HG02623 (cell line): ENCODE measurements around the gene CFAP53.
"Not testable (repeated sequence)": the region's sequence is repeated elsewhere in the genome, so short reads cannot be mapped to it uniquely, and the experiment has no call there.

Experiments used
- ATAC-seq: cut with Tn5 transposase; IDR thresholded peaks from one replicate; pipeline ENCODE4 v1.9.1; 2021; ENCODE audit warnings: moderate library complexity; ENCODE audit not compliant: unreplicated experiment

CFAP53 gene

DNA sequence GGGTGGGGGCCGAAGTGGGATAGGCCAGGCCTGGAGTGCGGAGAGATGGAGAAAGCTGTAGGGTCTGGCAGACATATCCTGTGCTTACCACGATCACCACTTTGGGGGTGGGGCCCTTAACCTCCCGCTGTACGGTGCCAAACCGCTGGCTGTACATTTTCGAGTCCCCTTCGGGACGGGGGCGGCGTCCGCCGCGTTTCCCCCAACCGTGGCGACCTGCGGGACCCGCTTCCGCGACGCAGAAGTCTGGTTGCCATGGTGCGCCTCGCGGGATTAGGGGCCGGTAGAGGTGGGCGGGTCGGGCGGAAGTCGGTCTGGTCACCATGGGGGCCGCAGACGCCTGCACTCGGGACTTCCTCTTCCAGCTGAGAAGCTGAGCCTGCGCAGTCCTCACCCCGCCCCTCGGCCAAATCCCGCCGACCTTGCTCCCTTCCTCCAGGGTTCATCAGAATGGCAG is at the start of gene CFAP53:
Gene CFAP53, minus strand, starts transcription at position 248 of the 457 bp plus-strand sequence. Its CDS starts 91 bp downstream, at position 157.
- ATAC-seq: peak; percentile 70

DNA sequence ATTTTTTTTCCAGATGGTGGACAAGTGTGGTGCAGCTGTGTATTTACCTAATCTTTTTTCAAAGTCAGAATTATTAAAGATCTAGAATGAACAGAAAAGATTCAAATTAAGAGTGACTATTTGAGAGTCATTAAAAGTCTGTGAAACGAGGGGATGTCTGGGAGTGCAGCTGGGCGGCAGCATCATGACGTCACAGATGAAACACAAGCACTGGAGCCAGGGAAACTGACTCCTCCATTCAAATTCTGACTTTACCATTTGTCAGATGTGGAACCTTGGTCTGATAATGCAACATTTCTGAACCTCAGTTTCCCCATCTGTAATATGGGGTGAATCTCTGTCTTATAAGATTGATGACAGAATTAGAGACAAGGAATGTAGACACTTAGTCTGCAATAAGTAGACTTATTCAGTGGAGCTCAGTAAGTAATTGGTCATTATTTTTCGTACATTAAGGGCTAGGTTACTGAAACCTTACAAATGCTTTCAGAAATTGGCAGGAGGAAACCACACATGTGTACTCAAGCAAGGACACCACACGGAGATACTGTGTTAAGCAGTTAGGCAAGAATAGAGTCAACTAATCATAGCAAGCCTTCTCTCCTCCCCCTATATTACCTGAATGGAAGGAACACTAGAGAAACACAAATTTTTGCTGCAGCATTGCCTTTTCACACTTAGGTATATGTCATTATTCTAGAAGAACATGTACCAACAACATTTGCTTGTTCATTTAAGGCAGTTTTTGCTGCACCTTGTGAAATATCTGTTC is 49.0 kb upstream of the CFAP53 start:
- ATAC-seq: peak; percentile 71

DNA sequence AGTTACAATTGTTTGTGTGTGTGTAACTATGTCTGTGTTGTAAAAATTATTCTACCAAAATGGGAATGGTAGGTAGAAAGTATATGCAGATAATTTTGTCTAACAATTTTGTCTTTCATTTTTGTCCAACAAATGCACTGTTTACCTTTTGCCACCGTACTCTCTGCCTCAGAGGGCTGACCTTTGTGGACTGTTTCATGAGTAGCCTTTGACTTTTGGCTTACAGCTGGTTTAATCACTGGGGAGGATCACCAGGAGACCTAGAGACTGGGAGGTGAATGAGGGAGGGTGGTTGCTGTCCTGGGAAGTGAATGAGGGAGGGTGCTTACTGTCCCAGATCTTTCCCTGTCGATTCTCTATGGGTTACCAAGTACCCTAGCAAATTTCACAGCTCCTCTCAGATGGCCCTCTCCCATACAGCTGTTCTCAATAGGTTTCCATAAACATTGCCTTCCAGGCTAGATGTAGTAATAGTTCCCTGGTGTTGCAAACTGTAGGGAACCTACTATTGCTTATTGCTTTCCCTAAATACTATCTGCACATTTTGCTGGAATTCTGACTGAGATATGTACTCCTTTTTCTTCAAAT is 47.7 kb upstream of the CFAP53 start:
- no peak for ATAC-seq

GRCh38 chr18:50313031-50313607 is 46.8 kb upstream of the CFAP53 start:
- peak; percentile 7 for ATAC-seq

GRCh38 chr18:50312296-50313030 is 46.2 kb upstream of the CFAP53 start:
- peak; percentile 66 for ATAC-seq

DNA sequence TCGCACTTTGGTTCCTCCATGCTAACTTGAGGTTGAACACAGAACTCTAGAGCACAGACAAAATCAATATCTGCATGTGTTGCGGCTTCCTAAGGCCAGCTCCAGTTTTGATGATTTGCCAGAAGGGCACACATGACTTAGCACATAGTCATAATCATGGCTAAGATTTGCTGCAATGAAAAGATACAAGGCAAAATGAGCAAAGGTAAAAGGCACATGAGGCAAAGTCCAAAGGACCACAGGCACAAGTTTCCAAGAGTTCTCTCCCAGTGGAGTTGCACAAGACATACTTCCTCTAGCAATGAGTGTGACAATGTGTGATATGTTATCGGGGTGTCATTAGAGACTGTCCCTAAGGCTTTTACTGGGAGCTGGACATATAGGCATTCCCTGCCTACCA is 45.4 kb upstream of the CFAP53 start:
- ATAC-seq: no peak

DNA sequence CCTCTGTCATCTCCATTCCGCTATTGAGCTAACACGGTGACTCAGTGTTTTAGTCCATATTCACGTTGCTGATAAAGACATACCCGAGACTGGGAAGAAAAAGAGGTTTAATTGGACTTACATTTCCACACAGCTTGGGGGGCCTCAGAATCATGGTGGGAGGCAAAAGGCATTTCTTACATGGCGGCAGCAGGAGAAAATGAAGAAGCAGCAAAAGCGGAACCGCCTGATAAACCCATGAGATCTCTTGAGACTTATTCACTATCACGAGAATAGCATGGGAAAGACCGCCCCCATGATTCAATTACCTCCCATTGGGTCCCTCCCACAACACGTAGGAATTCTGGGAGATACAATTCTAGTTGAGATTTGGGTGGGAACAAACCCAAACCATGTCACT is 43.8 kb upstream of the CFAP53 start:
- ATAC-seq: no peak

DNA sequence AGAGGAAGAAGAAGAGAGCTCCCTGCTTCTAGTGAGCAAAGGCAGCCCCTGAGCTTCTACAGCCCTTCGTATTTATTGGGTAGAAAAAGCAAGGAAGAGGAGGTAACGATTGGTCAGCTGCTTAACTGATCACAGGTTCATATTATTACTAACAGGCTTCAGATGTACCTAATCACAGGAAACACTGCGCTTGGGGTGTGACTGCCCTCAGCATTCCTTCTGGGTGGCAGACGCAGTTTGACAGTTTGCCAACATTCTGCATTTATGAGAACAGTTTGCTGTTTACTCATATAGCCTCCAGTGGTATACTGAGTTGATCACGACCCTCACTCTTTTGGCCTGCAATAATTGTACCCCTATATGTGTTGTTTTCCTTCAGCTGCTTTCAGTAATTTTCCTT is 42.6 kb upstream of the CFAP53 start:
- ATAC-seq: not testable (repeated sequence)

- peak; percentile 87 for ATAC-seq
These were observed 41.6 kb upstream of the CFAP53 start for GRCh38 chr18:50307738-50308470.

- no peak for ATAC-seq
These were observed 41.1 kb upstream of the CFAP53 start for GRCh38 chr18:50307400-50307737.

DNA sequence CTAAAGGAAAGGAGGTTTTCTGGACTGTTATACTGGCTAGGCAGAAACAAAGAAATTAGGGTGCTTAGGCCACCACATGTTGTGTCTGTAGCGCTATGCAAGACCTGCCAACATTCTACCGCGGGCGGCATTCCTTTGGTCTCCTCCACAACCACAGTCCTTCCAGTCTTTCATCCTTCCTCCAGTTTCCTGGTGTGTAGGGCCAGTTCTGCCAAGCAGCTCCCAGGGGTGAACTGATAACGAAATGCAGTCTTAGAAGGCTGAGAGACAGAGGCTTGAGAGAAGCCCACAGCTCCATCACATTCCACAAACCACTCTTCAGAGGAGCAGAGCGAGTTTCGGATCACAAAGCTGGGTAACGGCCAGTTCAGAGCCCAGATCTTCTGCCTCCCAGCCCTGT is 40.6 kb upstream of the CFAP53 start:
- no peak for ATAC-seq

DNA sequence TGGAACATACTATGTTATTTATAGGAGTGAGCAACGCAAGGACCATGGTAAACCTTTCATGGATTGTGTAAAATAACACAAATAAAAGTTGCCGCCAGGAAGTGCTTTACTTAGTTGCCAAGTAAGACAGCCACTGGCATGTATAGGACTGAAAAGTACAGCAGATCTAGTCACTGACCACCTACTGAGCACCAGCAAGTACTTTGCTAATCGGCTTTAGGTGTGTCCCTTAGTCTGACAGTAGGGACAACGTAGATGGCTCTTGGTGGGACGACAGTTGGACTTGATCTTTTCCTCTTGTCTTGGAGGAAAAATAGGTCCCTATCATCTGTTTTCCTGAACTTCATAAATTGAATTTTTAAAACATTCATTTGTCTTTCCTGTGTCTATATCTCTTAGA is 34.8 kb upstream of the CFAP53 start:
- ATAC-seq: no peak

DNA sequence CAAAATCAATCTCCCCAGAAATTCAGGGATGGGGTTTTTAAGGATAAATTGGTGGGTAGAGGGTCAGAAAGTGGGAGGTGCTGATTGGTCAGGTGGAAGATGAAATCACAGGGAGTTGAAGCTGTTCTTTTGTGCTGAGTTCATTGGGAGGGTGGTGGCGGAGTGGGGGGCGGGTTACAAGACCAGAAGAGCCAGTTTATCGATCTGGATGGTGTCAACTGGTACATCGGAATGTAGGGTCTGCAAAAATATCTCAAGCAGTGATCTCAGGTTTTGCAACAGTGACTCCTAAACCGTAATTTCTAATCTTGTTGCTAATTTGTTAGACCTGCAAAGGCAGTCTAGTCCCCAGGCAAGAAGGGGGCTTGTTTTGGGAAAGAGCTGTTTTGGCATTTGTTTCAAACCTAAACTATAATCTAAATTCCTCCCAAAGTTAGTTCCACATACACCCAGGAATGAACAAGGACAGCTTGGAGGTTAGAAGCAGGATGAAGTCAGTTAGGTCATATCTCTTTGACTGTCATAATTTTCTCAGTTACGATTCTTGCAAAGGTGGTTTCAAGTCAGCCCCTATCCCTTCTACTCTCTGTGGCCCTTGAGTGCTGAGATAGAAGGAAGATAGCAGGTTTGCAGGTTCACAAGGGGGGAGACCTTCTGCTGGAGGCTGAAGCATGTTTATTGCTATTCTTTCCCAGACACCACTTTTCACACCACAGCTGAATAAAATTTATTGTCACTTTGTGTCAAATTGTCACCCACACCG is 33.5 kb upstream of the CFAP53 start:
- no peak for ATAC-seq

GRCh38 chr18:50298443-50299284 is 32.4 kb upstream of the CFAP53 start:
- no peak for ATAC-seq

DNA sequence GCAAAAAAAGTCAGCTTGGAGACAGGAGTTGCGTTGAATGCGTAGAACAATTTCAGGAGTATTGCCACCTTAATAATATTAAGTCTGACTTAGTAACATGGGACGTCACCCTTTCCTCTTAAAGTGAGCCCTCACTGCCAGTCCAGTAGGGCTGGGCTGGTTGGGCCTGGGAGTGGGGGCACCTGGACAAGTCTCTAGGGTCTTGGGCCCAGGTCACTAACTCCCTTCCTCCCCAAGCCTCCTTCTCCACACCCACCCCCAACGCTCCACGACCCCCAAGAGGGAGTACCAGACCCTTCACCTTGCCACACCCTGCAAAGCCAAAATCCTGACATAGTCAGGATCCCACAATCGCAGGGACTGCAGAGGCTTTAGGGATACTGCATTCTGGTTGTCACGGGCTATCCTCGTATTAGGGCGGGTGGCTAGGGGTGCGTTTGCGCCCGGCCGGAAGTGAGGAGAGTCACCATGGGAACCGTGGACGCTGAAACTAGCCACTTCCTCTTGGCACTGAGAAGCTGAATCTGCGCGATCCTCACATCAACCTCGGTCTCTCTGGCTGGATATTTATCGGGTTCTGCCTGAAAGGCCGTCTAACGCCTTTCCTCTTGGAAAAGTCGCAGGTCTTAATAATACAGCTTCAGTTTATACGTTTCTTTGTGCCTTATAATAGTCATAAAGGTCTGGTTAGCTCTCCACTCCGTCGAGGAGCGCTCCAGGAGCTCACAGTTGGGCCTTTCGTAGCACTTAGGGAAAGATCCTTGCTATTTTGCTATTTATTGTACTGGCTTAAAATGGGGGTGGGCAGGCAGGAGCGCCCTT is 31.5 kb upstream of the CFAP53 start:
- ATAC-seq: peak; percentile 99

DNA sequence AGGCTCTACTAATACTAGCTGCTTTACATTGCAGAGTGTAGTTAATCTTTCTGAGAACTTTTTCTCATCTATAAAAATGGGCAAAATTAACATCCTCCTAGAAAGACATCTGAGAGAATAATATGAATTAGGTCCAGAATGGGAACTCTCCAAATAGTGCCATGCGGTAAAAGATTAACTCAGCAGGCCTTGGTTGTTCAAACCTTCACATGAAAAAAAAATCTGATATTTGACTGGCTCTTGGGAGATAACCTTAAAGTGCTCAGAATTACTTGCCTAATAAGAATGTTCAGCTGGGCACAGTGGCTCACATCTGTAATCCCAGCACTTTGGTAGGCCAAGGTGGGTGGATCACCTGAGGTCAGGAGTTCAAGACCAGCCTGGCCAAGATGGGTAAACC is 26.7 kb upstream of the CFAP53 start:
- no peak for ATAC-seq

GRCh38 chr18:50289108-50289443 is 22.8 kb upstream of the CFAP53 start:
- ATAC-seq: no peak

DNA sequence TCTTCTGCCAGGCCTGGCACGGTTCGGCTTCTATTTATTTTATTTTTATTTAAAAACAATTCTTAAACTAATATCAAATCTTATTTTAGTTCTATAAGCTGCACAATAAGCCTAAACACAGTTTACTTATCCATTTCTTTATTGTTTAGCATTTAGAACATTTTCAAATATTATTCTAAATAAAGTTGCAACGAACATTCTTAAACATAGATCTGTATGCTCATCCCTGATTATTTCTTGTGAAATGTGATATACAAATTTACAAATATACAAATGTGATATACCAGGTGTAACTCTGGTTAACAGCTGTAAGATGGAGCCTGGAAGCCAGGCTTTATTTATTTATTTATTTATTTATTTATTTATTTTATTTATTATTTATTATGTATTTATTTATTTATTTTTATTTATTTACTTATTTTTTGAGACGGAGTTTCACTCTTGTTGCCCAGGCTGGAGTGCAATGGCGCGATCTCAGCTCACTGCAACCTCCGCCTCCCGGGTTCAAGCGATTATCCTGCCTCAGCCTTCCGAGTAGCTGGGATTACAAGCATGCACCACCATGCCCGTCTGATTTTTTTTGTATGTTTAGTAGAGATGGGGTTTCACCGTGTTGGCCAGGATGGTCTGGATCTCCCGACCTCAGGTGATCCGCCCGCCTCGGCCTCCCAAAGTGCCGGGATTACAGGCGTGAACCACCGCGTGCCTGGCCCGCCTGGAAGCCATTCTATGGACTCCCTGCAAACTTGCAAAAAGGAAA is 22.2 kb upstream of the CFAP53 start:
- ATAC-seq: not testable (repeated sequence)
